Middle frontal gyrus (tissue), 1 donor: ENCODE measurements around the gene ALX4.

Experiments
- DNase-seq: peaks from one replicate; pipeline ENCODE4 v3.0.0-alpha.2; 2015; ENCODE audit warnings: low spot score; ENCODE audit errors: extremely low spot score

The ALX4 gene

DNA sequence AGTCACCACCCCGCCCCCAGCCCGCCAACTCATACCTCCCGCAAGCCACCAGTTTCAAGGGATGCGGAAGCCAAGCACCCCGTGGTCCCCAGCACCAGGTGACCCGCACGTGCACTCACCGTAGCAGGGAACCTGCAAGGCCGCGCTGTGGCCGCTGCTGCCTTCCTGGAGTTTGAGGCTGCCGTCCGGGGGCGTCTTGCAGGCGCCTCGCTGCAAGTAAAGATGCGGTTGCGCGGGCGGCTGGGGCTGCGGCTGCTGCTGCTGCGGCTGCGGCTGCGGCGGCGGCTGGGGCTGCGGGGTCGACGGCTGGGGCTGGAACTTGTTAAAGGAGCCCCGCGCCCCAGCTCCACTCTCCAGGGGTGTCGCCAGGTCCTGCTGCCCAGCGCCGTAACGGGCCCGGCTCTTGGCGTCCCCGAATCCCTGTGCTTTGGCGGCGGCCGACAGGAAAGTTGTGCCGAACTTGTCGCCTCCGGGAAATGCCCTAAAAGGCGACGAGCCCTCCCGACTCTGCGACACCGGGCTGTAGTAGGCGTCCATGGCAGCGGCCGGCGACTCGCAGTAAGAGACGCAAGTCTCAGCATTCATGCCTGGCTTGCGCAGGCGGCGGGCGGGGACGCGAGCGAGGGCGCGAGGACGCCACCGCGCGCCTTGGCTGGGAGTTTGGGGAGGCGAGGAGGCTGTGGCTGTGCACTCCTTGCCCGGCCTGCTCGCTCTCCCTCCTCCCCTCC is at the start of gene ALX4:
TSS of gene ALX4 (minus strand) at position 662 of the 728 bp plus-strand sequence. CDS start at position 585, 77 bp downstream.
- DNase-seq = no peak

DNA sequence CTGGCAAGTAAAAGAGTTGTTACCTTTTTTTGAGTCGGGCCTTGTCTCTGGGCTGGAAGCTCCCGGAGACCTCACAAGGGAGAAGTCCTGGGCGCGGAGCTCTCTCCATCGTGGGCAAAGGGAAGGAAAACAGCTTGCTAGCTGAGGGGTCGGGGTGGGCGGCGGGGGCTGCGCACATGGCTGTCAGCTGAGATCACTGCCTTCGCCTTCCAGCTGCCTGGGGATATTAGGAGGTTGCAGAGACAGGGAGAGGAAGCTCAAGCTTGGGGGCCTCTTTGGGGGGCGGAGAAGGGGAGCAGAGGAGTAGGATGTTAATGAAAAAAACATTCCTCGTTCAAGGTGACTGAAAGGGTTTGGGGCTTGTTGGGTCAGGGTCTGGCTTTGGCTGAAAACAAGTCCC is 49.2 kb upstream of the ALX4 start:
- no peak for DNase-seq

DNA sequence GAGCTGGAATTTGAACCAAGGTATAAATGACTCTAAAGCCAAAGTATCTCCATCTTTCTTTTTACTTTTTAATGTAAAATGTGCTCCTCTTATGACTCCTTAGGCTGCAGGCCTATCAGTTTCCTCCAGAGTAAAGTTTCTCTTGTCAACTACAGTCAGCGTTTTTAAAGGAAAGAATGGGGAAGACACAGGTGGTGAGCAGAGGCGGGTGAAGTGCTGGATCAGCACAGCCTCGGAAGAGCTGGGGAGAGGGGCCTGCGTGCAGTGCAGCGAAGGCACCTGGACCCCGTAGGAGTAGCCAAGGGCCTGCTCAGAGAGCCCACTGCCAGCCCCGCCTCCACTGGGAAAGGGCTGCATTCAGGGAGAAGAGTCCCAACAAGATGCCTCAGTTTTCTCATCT is 48.8 kb upstream of the ALX4 start:
- DNase-seq = no peak

DNA sequence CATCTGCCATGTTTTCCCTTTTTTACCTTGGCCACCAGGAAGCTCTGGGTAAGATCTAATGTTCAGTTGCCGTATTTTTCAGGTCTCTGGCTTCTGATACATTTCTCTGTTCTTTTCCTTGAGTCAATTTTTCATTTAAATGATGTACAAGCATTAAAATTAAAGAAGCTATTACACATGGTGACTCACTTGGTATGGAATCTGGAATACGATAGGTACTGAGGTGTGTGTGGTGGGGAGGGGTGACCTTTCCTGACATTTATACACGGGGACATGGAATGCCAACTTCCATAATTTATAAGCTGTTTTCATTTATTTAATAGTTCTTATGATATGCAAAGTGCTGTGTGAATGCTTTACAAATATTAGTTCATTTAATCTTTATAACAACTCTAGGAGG is 47.8 kb upstream of the ALX4 start:
- DNase-seq = no peak

GRCh38 chr11:44356351-44356750 is 46.4 kb upstream of the ALX4 start:
- no peak for DNase-seq

DNA sequence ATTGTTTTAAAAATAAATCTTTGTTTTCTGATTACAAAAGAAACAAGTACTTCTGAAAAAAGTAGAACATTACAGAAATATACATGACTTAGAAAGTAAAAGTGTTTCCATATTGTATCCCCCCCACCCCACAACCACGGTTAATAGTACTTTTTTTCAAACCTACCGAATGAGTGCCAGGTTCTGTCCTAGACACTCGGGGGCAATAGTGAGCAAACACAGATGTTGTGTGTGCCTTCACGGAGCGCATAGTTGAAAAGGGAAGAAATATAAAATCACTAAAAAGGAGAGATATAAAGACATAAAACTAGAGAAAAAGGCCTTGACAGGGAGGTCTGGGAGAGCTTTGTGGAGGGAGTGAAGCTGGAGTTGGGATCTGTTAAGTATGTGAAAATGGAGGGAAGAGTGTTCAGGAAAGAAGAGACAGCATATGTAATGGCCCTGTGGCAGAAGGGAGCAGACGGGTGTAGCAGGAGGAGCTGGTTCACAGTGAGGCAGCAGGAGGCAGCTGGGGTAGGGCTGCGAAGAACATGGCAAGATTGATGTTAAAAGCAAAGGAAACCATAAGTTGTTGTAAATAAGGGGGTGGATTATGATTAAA is 42.1 kb upstream of the ALX4 start:
- DNase-seq = no peak

GRCh38 chr11:44351006-44351660 is 41.2 kb upstream of the ALX4 start:
- DNase-seq = no peak

DNA sequence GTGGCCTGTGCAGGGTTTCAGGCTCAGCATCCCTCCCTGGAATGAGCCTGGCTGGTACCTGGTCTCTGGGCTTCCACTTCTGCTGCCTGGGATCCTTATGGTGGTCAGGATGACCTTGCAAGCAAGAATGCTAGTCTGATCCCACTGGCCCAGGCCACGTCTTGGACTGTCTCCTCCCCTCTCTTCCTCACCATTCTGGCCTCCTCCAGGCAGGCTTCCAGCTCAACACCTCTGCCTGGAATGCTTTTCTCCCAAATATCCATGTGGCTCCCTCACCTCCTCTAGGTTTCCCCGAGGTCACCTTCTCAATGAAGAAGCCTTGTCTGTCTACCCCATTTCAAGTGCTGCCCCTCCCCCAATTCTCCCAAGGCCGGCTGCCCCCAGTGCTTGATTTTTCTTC is 39.4 kb upstream of the ALX4 start:
- no peak for DNase-seq

DNA sequence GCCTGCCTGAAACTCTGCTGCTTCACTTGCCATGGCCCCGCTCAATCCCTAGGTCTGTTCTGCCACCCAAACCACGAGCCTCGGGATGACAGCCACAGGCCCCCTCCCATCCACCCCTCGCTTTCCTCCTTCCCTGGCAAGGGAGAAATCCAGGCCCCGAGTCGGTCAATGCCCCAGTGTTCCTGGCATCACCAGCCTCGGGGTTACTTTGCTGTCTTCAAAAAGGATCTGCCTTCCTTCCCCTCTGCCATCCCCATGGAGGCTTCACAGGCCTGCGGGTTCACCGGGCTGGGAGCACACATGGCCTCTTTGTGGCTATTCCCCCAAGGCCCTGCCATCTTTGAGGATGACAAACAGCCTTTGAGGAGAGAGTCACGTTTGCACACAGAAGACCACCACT is 38.8 kb upstream of the ALX4 start:
- no peak for DNase-seq

- no peak for DNase-seq
These were observed 38.2 kb upstream of the ALX4 start for GRCh38 chr11:44348114-44348513.

DNA sequence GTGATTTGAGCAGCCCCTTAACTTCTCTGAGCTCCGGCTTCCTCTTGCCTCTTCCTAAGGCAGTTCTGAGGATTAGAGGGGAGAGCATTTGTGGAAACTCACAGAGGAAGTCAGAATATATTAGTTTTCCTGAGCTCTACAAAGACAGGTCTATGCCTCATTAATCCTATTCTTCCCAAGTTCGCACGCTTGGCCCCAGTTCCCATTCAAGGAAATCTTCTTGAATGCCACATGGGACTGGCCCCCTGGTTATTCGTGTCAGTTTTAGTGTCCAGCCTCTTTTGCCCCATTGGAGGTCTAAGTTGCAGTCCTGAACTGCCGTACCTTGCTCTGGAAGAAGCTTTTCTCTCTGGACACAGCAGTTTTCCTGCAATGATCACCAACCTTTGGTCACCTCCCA is 37.6 kb upstream of the ALX4 start:
- DNase-seq = no peak

DNA sequence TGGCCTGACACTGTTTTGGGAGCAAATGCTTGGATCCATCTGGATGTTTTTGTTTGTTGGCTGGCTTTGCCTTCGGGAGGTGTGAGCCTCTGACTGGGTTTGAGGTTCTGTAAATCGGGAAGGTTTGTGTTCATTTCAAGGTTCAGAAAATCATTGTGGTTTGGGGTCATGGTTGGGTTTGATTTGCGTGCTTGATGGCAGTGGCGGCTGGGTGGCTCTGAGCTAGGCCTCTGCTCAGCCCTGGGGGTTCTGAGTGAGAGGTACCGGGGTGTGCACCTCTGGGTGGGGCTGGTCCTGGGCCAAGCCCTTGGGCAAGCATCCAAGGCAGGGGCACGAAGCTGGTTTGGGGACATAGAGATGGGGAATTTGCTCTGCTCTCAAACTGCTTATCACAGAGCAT is 37.0 kb upstream of the ALX4 start:
- DNase-seq = no peak

DNA sequence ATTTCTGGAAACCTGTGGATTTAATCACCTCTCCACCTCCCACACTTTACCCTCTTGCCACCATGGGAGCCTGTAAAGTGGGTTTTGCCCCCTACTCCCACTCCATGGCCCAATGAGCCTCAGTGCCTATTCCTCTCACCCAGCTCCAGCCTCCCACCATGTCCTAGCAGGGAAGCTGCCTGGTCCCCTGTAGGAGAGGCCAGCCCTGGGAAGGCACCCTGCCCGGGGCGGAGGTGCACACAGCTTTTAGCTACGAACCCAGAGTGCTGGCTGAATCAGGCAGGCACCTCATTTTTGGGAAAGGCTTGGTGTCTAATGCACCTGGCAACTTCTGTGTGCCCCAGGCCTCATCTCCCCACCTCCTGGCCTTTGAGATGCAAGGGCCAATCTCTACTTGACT is 35.8 kb upstream of the ALX4 start:
- no peak for DNase-seq

DNA sequence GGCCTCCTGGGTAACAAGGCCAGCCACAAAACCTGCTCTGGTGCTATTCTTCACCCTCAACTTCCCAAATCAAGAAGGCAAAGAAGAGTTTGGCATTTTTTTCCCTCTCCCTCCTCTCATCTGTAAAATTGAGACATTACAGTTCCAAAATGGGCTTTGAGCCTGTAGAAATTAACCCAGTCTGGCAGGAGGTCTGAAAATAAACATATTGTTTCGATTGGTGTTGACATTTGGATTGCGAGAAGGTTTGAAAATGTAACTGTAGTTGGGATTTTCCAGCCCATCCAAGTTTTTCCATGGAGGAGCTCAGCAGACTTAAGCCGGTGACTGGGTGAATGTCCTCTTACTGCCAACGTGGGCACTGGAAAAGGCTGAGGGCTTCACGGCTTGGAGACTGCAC is 35.0 kb upstream of the ALX4 start:
- DNase-seq = no peak

- DNase-seq = no peak
These were observed 34.5 kb upstream of the ALX4 start for GRCh38 chr11:44344423-44344820.

DNA sequence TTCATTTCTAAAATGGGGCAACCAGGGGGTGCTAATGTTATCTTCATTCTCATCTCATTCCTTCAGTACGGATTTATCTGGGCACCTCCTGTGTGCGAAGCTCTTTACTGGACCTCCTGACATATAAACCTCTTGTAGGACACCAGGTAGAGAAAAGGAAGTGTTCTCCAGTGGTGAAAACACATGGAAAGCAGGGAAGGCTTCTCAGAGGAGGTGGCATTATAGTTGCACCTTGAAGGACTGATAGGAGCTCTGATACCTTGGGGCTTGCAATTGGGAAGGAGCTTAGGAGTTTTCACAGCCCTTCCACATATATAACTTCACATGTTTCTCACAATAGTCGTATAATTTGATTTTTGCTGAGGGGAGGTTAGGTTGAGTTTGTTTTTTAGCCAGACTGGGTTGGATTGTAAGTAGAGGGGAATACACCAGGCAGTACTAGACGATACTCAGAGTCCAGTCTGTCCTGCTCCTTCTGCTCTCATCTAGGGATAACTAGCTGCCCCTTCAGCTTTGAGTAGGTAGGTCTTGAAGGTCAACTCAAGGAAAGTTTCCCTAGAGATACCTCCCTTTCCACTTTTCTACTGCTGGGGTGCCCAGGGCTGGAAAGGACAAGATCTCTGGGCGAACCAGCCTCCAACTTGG is 34.0 kb upstream of the ALX4 start:
- DNase-seq = no peak

DNA sequence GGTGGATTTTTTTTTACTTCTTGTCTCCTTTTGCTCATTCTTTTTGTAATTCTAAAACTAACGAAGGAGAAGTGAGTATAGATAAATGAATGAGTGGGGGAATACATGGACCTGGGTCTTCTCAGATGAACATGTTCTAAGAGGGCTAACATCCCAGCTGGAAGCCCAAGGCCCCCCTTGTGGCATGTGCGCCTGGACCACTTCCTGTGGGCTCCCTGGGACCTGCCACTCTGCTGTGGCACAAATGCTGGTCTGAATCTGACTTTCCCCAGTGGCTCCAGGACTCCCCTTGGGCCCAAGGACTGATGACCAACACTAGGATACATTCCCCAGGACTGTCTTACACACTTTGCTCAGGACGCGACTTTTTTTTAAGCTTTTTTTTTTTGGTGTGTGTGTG is 32.7 kb upstream of the ALX4 start:
- DNase-seq = no peak

GRCh38 chr11:44340656-44341055 is 30.7 kb upstream of the ALX4 start:
- no peak for DNase-seq

- no peak for DNase-seq
These were observed 29.6 kb upstream of the ALX4 start for GRCh38 chr11:44339530-44339883.

DNA sequence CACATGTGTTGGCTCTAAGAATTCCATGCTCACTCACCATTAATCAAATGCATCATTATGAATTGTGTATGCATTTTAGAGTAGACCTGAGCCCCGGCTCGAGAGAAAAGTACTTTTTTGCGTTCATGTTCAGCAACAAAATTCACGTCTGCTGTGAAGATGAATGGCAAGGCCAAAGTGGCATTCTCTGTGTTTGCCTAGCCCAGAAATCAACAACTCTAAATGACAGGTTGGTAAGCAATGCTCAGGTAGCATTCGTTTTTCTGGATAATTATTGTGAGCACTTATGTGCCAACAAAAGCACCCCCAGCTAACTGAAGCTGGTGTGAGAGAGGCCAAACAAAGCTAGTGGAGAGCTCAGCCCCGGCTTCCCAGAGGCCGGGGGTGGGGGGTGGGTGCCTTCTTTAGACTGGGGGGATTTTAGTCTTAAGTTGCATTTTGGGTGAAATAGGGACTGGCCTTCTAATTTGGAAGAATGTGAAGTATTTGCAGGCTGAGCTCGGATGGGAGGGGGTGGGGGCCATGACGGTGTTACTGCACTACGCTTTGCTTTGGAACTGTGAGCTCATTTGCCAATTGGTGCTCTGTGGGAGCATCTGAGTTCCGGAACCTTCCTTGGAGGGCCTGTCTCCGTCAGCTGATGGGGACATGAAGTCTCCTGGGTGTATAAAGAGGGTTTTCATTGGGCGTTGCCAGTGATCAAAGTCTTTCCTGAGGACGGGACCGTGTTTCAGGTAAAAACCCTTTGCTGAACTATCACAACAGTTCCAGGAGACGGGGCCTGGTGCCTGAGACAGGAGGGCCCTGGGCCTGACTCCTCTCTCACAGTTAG is 29.0 kb upstream of the ALX4 start:
- no peak for DNase-seq

DNA sequence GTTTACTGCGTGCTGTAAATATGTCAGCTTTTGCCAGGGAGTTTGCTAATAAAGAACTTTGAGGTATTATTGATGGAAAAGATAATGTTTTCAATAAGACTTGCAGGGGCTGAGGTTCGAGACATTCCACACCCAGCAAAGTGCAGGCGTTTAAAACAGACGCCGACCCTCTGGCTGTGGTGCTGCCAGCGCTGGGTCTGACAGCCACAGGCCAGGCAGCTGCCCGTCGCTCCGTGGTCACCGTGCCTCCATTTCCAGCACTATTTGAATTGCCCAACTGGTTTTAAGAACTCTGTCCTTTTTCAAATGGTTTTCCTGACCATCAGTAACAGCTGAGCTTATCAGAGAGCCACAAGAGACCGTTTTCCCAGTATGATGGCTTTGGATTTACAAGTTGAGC is 28.1 kb upstream of the ALX4 start:
- DNase-seq = no peak

- no peak for DNase-seq
These were observed 26.0 kb upstream of the ALX4 start for GRCh38 chr11:44335919-44336318.
